ENCODE measurements around the gene FBXL12.

DNA sequence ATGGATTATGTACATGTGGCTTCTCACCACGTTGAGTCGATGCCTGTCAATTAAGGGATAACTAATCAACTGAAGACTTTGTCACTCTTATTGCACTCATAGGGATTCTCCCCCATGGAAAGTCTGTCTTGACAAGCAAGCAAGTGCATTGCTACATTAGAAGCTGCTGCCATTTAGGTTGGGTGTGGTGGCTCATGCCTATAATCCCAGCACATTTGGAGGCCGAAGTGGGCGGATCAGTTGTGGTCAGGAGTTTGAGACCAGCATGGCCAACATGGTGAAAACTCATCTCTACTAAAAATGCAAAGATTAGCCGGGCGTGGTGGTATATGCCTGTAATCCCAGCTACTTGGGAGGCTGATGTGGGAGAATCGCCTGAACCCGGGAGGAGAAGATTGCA, 32.1 kb downstream of the FBXL12 start:
- TF ChIP-seq, protein P1, sequence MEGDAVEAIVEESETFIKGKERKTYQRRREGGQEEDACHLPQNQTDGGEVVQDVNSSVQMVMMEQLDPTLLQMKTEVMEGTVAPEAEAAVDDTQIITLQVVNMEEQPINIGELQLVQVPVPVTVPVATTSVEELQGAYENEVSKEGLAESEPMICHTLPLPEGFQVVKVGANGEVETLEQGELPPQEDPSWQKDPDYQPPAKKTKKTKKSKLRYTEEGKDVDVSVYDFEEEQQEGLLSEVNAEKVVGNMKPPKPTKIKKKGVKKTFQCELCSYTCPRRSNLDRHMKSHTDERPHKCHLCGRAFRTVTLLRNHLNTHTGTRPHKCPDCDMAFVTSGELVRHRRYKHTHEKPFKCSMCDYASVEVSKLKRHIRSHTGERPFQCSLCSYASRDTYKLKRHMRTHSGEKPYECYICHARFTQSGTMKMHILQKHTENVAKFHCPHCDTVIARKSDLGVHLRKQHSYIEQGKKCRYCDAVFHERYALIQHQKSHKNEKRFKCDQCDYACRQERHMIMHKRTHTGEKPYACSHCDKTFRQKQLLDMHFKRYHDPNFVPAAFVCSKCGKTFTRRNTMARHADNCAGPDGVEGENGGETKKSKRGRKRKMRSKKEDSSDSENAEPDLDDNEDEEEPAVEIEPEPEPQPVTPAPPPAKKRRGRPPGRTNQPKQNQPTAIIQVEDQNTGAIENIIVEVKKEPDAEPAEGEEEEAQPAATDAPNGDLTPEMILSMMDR (IDR thresholded peaks at IDR 0.05), result no peak
- TF ChIP-seq POLR2A (IDR thresholded peaks at IDR 0.05), result no peak
